Measurements from ENCODE around the gene DCK.

GRCh38 chr4:70979445-70980008 lies 13.9 kb upstream of the DCK start:
- TF ChIP-seq CTCF (IDR thresholded peaks at IDR 0.05) = no peak
- TF ChIP-seq POLR2A (IDR thresholded peaks at IDR 0.05) = no peak

Measured in body of pancreas (tissue), 4 donors.